Stomach smooth muscle (tissue), 2 donors: ENCODE measurements around the gene CDK14.

ENCODE experiments used
- H3K27ac ChIP-seq: one replicate; pipeline ENCODE4 v1.7.0; 2013; ENCODE audit warnings: mild to moderate bottlenecking, low read length, inconsistent platforms
- H3K27me3 ChIP-seq, 2 donors: one replicate each; pipeline ENCODE4 v1.7.0; 2013; ENCODE audit warnings: low read length in 2 of 2; ENCODE audit not compliant: insufficient read depth in 2 of 2, control insufficient read depth in 1 of 2
- H3K36me3 ChIP-seq, 2 donors: one replicate each; pipeline ENCODE4 v1.7.0; 2013; ENCODE audit warnings: low read length in 2 of 2; ENCODE audit not compliant: control insufficient read depth in 2 of 2, insufficient read depth in 2 of 2
- H3K4me1 ChIP-seq: one replicate; pipeline ENCODE4 v1.7.0; 2013; ENCODE audit warnings: low read length; ENCODE audit not compliant: control insufficient read depth, insufficient read depth
- H3K4me3 ChIP-seq, 2 donors: one replicate each; pipeline ENCODE4 v1.7.0; 2013; ENCODE audit warnings: low read length in 2 of 2
- H3K9ac ChIP-seq, 2 donors: one replicate each; pipeline ENCODE4 v1.7.0; 2013; ENCODE audit warnings: low read length in 2 of 2, mild to moderate bottlenecking in 1 of 2
- H3K9me3 ChIP-seq, 2 donors: one replicate each; pipeline ENCODE4 v1.7.0; 2013; ENCODE audit warnings: low read length in 2 of 2; ENCODE audit not compliant: control insufficient read depth in 2 of 2
- donor health status: healthy.
- donor health status: Pancreatic carcinoma.

The CDK14 gene

GRCh38 chr7:91140982-91141381, 544.9 kb downstream of the CDK14 start:
- Histone ChIP-seq H3K36me3 (no peaks in the 10 kb centered on the region), H3K9me3 (no peaks in the 10 kb centered on the region), H3K27me3 (no peaks in the 10 kb centered on the region), H3K27ac (no peak overlapping the region), H3K4me1 (no peaks in the 10 kb centered on the region), H3K4me3 (no peak overlapping the region), H3K9ac (no peak overlapping the region)

GRCh38 chr7:91142743-91143142, 546.6 kb downstream of the CDK14 start:
- H3K27me3 ChIP-seq, result no peaks in the 10 kb centered on the region
- no peaks in the 10 kb centered on the region for H3K36me3 ChIP-seq
- no peak overlapping the region for H3K9ac ChIP-seq
- H3K4me3 ChIP-seq, result no peak overlapping the region
- H3K27ac ChIP-seq, result no peak overlapping the region
- H3K9me3 ChIP-seq, result no peaks in the 10 kb centered on the region
- no peaks in the 10 kb centered on the region for H3K4me1 ChIP-seq

GRCh38 chr7:91149341-91150246, 553.5 kb downstream of the CDK14 start:
- H3K9ac ChIP-seq, result no peak overlapping the region
- no peak overlapping the region for H3K27ac ChIP-seq
- H3K27me3 ChIP-seq, result no peaks in the 10 kb centered on the region
- no peaks in the 10 kb centered on the region for H3K9me3 ChIP-seq
- no peak overlapping the region for H3K4me3 ChIP-seq
- no peaks in the 10 kb centered on the region for H3K36me3 ChIP-seq
- H3K4me1 ChIP-seq, result no peaks in the 10 kb centered on the region

GRCh38 chr7:91151916-91152315, 555.8 kb downstream of the CDK14 start:
- H3K36me3 ChIP-seq, result no peaks in the 10 kb centered on the region
- no peak overlapping the region for H3K27ac ChIP-seq
- H3K9ac ChIP-seq, result no peak overlapping the region
- H3K4me1 ChIP-seq, result no peaks in the 10 kb centered on the region
- H3K9me3 ChIP-seq, result no peaks in the 10 kb centered on the region
- no peaks in the 10 kb centered on the region for H3K27me3 ChIP-seq
- no peak overlapping the region for H3K4me3 ChIP-seq

GRCh38 chr7:91156316-91157185, 560.4 kb downstream of the CDK14 start:
- Histone ChIP-seq H3K4me3 (no peak overlapping the region), H3K9ac (no peak overlapping the region), H3K36me3 (no peaks in the 10 kb centered on the region), H3K9me3 (no peaks in the 10 kb centered on the region), H3K4me1 (no peaks in the 10 kb centered on the region), H3K27me3 (no peaks in the 10 kb centered on the region), H3K27ac (no peak overlapping the region)

GRCh38 chr7:91157579-91158320, 561.6 kb downstream of the CDK14 start:
- Histone ChIP-seq H3K9me3 (no peaks in the 10 kb centered on the region), H3K27me3 (no peaks in the 10 kb centered on the region), H3K36me3 (no peaks in the 10 kb centered on the region), H3K27ac (no peak overlapping the region), H3K4me3 (no peak overlapping the region), H3K4me1 (no peaks in the 10 kb centered on the region), H3K9ac (no peak overlapping the region)

- H3K27ac ChIP-seq, result no peak overlapping the region
Observed at GRCh38 chr7:91162436-91162835, 566.3 kb downstream of the CDK14 start.

GRCh38 chr7:91164506-91164905, 568.4 kb downstream of the CDK14 start:
- Histone ChIP-seq H3K36me3 (no peaks in the 10 kb centered on the region), H3K9ac (no peak overlapping the region), H3K4me1 (no peaks in the 10 kb centered on the region), H3K27ac (no peak overlapping the region), H3K27me3 (no peaks in the 10 kb centered on the region), H3K9me3 (no peaks in the 10 kb centered on the region), H3K4me3 (no peak overlapping the region)

More at GRCh38 chr7:91162436-91162835, 566.3 kb downstream of the CDK14 start:
- H3K27me3 ChIP-seq, result no peaks in the 10 kb centered on the region
- no peak overlapping the region for H3K9ac ChIP-seq
- no peaks in the 10 kb centered on the region for H3K36me3 ChIP-seq
- no peak overlapping the region for H3K4me3 ChIP-seq
- H3K4me1 ChIP-seq, result no peaks in the 10 kb centered on the region
- H3K9me3 ChIP-seq, result no peaks in the 10 kb centered on the region

- H3K4me1 ChIP-seq, result no peaks in the 10 kb centered on the region
Observed at GRCh38 chr7:91165006-91165845, 569.1 kb downstream of the CDK14 start.

GRCh38 chr7:91165846-91166230, 569.7 kb downstream of the CDK14 start:
- H3K27ac ChIP-seq, result no peak overlapping the region
- no peaks in the 10 kb centered on the region for H3K4me1 ChIP-seq
- no peak overlapping the region for H3K9ac ChIP-seq
- H3K9me3 ChIP-seq, result no peaks in the 10 kb centered on the region
- H3K27me3 ChIP-seq, result no peaks in the 10 kb centered on the region
- no peak overlapping the region for H3K4me3 ChIP-seq
- H3K36me3 ChIP-seq, result no peaks in the 10 kb centered on the region

More at GRCh38 chr7:91165006-91165845, 569.1 kb downstream of the CDK14 start:
- no peak overlapping the region for H3K4me3 ChIP-seq
- H3K27ac ChIP-seq, result no peak overlapping the region
- H3K27me3 ChIP-seq, result no peaks in the 10 kb centered on the region
- H3K9me3 ChIP-seq, result no peaks in the 10 kb centered on the region
- no peak overlapping the region for H3K9ac ChIP-seq
- H3K36me3 ChIP-seq, result no peaks in the 10 kb centered on the region
